HEK293 (cell line): Measurements from ENCODE around the gene MRPL41.

Source experiments
- CTCF ChIA-PET: fragments of 350-600 bp; formaldehyde crosslinking; extraction: SDS; loops from one replicate; lab custom pipeline; 2021; ENCODE audit warnings: antibody characterized with exemption; lab: Yijun Ruan, JAX
- POLR2A ChIA-PET: fragments of 300-600 bp; formaldehyde crosslinking; extraction: SDS; loops from one replicate; lab custom pipeline; 2020; ENCODE audit warnings: antibody characterized with exemption, inconsistent platforms; lab: Yijun Ruan, JAX
- H3K27ac ChIP-seq: fragments of 200-500 bp; sonication (Bioruptor generic); 2 replicates; pipeline ENCODE4 v1.5.1; 2014; ENCODE audit warnings: low read depth, low read length, control low read depth, inconsistent platforms; ENCODE audit errors: extremely low read depth
- H3K36me3 ChIP-seq, 2 experiments: fragments of 200-500 bp in 1 of 2; sonication (Bioruptor generic) in 1 of 2; 1 replicate in 1 of 2; 2 replicates in 1 of 2; pipeline ENCODE4 v1.5.1; 2014 to 2017; ENCODE audit warnings: inconsistent platforms in 2 of 2, low read length in 2 of 2; ENCODE audit not compliant: control insufficient read depth in 2 of 2, insufficient read depth in 1 of 2
- H3K4me1 ChIP-seq: fragments of 200-500 bp; sonication (Bioruptor generic); 2 replicates; pipeline ENCODE4 v1.5.1; 2014; ENCODE audit warnings: mild to moderate bottlenecking, low read length, inconsistent platforms; ENCODE audit not compliant: control insufficient read depth, insufficient read depth
- H3K4me3 ChIP-seq: 2 replicates; pipeline ENCODE4 v1.5.1; 2011; ENCODE audit warnings: low read depth, mild to moderate bottlenecking, control low read depth, low read length, moderate library complexity
- H3K9me3 ChIP-seq: fragments of 200-500 bp; sonication (Bioruptor generic); 2 replicates; pipeline ENCODE4 v1.5.1; 2014; ENCODE audit warnings: low read depth, low read length, inconsistent platforms; ENCODE audit not compliant: control insufficient read depth, insufficient read depth
- BCL6B ChIP-seq: fragments of 450-650 bp; formaldehyde crosslinking; IDR thresholded peaks from 2 replicates; pipeline ENCODE4 v1.5.1; 2017; ENCODE audit warnings: missing biosample characterization, missing genetic modification characterization
- HOXD13 ChIP-seq: sonication (generic); formaldehyde crosslinking; IDR thresholded peaks from 2 replicates; pipeline ENCODE4 v1.8.0; 2022; ENCODE audit warnings: missing genetic modification reagents, borderline replicate concordance
- KLF17 ChIP-seq: fragments of 450-650 bp; formaldehyde crosslinking; IDR thresholded peaks from 2 replicates; pipeline ENCODE4 v1.5.1; 2016; ENCODE audit warnings: missing biosample characterization, missing genetic modification characterization
- KLF7 ChIP-seq: fragments of 450-650 bp; formaldehyde crosslinking; IDR thresholded peaks from 2 replicates; pipeline ENCODE4 v1.5.1; 2016; ENCODE audit warnings: missing biosample characterization, missing genetic modification characterization, borderline replicate concordance
- OVOL3 ChIP-seq: fragments of 450-650 bp; formaldehyde crosslinking; IDR thresholded peaks from 2 replicates; pipeline ENCODE4 v1.5.1; 2016; ENCODE audit warnings: missing biosample characterization, missing genetic modification characterization
- PBX3 ChIP-seq: sonication (generic); formaldehyde crosslinking; IDR thresholded peaks from 2 replicates; pipeline ENCODE4 v1.8.1; 2022; ENCODE audit warnings: mild to moderate bottlenecking, moderate library complexity, missing genetic modification reagents
- PRDM1 ChIP-seq: fragments of 450-650 bp; formaldehyde crosslinking; IDR thresholded peaks from 2 replicates; pipeline ENCODE4; 2016; ENCODE audit warnings: missing biosample characterization, missing genetic modification characterization
- SCRT1 ChIP-seq: fragments of 450-650 bp; formaldehyde crosslinking; IDR thresholded peaks from 2 replicates; pipeline ENCODE4 v1.5.1; 2016; ENCODE audit warnings: missing biosample characterization, missing genetic modification characterization, borderline replicate concordance
- SETDB1 ChIP-seq: IDR thresholded peaks from one replicate; pipeline ENCODE4 v1.6.1; 2017; ENCODE audit warnings: mild to moderate bottlenecking, low read length, moderate library complexity, mixed read lengths; ENCODE audit not compliant: insufficient read length
- SP7 ChIP-seq: fragments of 450-650 bp; formaldehyde crosslinking; IDR thresholded peaks from 2 replicates; pipeline ENCODE4 v1.5.1; 2016; ENCODE audit warnings: missing biosample characterization, missing genetic modification characterization
- YY1 ChIP-seq: fragments of 450-650 bp; formaldehyde crosslinking; IDR thresholded peaks from 2 replicates; pipeline ENCODE4 v1.5.1; 2018; ENCODE audit warnings: missing biosample characterization, missing genetic modification characterization
- ZBTB11 ChIP-seq: fragments of 450-650 bp; formaldehyde crosslinking; conservative IDR thresholded peaks from 2 replicates; pipeline ENCODE4 v1.5.1; 2016; ENCODE audit warnings: low read depth, missing biosample characterization, missing genetic modification characterization
- ZBTB20 ChIP-seq: fragments of 450-650 bp; formaldehyde crosslinking; IDR thresholded peaks from 2 replicates; pipeline ENCODE4 v1.5.1; 2016; ENCODE audit warnings: missing biosample characterization, missing genetic modification characterization
- ZBTB7A ChIP-seq: fragments of 450-650 bp; formaldehyde crosslinking; IDR thresholded peaks from 2 replicates; pipeline ENCODE4 v1.5.1; 2016; ENCODE audit warnings: low read depth, missing biosample characterization, missing genetic modification characterization
- ZFP41 ChIP-seq: fragments of 450-650 bp; formaldehyde crosslinking; IDR thresholded peaks from 2 replicates; pipeline ENCODE4 v1.5.1; 2016; ENCODE audit warnings: missing biosample characterization, missing genetic modification characterization, borderline replicate concordance
- ZFP69B ChIP-seq: fragments of 450-650 bp; formaldehyde crosslinking; IDR thresholded peaks from 2 replicates; pipeline ENCODE4 v1.5.1; 2016; ENCODE audit warnings: missing biosample characterization, missing genetic modification characterization
- ZNF114 ChIP-seq: fragments of 450-650 bp; formaldehyde crosslinking; IDR thresholded peaks from 2 replicates; pipeline ENCODE4 v1.5.0; 2017; ENCODE audit warnings: missing biosample characterization, missing genetic modification characterization
- ZNF214 ChIP-seq: fragments of 450-650 bp; formaldehyde crosslinking; IDR thresholded peaks from 2 replicates; pipeline ENCODE4 v1.5.1; 2017; ENCODE audit warnings: missing biosample characterization, mild to moderate bottlenecking, missing genetic modification characterization, borderline replicate concordance
- ZNF24 ChIP-seq: fragments of 450-650 bp; formaldehyde crosslinking; IDR thresholded peaks from 2 replicates; pipeline ENCODE4 v1.5.1; 2016; ENCODE audit warnings: missing biosample characterization, missing genetic modification characterization
- ZNF311 ChIP-seq: fragments of 450-650 bp; formaldehyde crosslinking; IDR thresholded peaks from 2 replicates; pipeline ENCODE4 v1.5.1; 2017; ENCODE audit warnings: missing biosample characterization, missing genetic modification characterization, borderline replicate concordance
- ZNF423 ChIP-seq: fragments of 450-650 bp; formaldehyde crosslinking; IDR thresholded peaks from 2 replicates; pipeline ENCODE4 v1.5.1; 2016; ENCODE audit warnings: missing biosample characterization, missing genetic modification characterization
- ZNF433 ChIP-seq: fragments of 450-650 bp; formaldehyde crosslinking; IDR thresholded peaks from 2 replicates; pipeline ENCODE4 v1.5.1; 2016; ENCODE audit warnings: missing biosample characterization, missing genetic modification characterization, low read depth
- ZNF621 ChIP-seq: fragments of 450-650 bp; formaldehyde crosslinking; IDR thresholded peaks from 2 replicates; pipeline ENCODE4 v1.5.1; 2017; ENCODE audit warnings: missing biosample characterization, missing genetic modification characterization
- ZNF658 ChIP-seq: fragments of 450-650 bp; formaldehyde crosslinking; IDR thresholded peaks from 2 replicates; pipeline ENCODE4; 2016; ENCODE audit warnings: missing biosample characterization, missing genetic modification characterization
- ZNF747 ChIP-seq: fragments of 450-650 bp; formaldehyde crosslinking; IDR thresholded peaks from 2 replicates; pipeline ENCODE4 v1.5.1; 2016; ENCODE audit warnings: missing biosample characterization, missing genetic modification characterization
- ZSCAN23 ChIP-seq: fragments of 450-650 bp; formaldehyde crosslinking; IDR thresholded peaks from 2 replicates; pipeline ENCODE4 v1.5.1; 2016; ENCODE audit warnings: missing biosample characterization, missing genetic modification characterization
- ZSCAN5A ChIP-seq: fragments of 450-650 bp; formaldehyde crosslinking; IDR thresholded peaks from 2 replicates; pipeline ENCODE4 v1.5.1; 2016; ENCODE audit warnings: missing biosample characterization, missing genetic modification characterization

Gene MRPL41

GRCh38 chr9:137547687-137548543 is 3.8 kb upstream of the MRPL41 start:
- Histone ChIP-seq H3K9me3 (no peaks in the 10 kb centered on the region), H3K4me3 (no peak overlapping the region), H3K4me1 (no peaks in the 10 kb centered on the region), H3K36me3 (peaks cover 0 to 4% of the 10 kb centered on the region in 2 experiments; a peak in 2 of 3 replicates), H3K27ac (no peak overlapping the region)
- CTCF ChIA-PET, result interaction anchor here (0.6 to 6.2 kb wide), 3 partner anchors 13 to 418 kb away, joined by 3 to 35 read pairs (median 5); no protein-coding TSS in a partner anchor
- TF ChIP-seq PRDM1 (tag by site-specific recombination) (no peak), ZSCAN5A (tag by site-specific recombination) (no peak), ZNF433 (no peak), BCL6B (tag by site-specific recombination) (no peak), ZFP41 (no peak), SCRT1 (tag by site-specific recombination) (no peak), ZBTB11 (tag by site-specific recombination) (no peak), ZNF24 (tag by site-specific recombination) (no peak), PBX3 (CRISPR knock-in tag) (no peak), ZNF423 (tag by site-specific recombination) (no peak), SETDB1 (no peak), KLF7 (tag by site-specific recombination) (no peak), HOXD13 (CRISPR knock-in tag) (no peak), ZFP69B (tag by site-specific recombination) (no peak), ZSCAN23 (tag by site-specific recombination) (no peak), ZNF747 (tag by site-specific recombination) (no peak), ZBTB20 (tag by site-specific recombination) (no peak)
- POLR2A ChIA-PET, result no interaction called here

- ChIA-PET POLR2A (interaction anchor here (0.6 to 1.2 kb wide), 3 partner anchors 38 to 261 kb away, joined by 3 to 7 read pairs (median 4); partner anchors contain the start of gene NRARP), CTCF (interaction anchor here (0.5 to 1.7 kb wide), 5 partner anchors 15 to 263 kb away, joined by 3 to 8 read pairs (median 5); no protein-coding TSS in a partner anchor)
- Histone ChIP-seq H3K4me1 (no peaks in the 10 kb centered on the region), H3K9me3 (no peaks in the 10 kb centered on the region), H3K36me3 (peaks cover 4 to 21% of the 10 kb centered on the region in 2 experiments; a peak in 2 of 3 replicates), H3K4me3 (peak within 1 kb of the TSS; percentile 50), H3K27ac (peak within 1 kb of the TSS; percentile 48)
- no peak for TF ChIP-seq ZNF114 (tag by site-specific recombination)
- TF ChIP-seq YY1 (tag by site-specific recombination), result no peak
- no peak for TF ChIP-seq ZBTB7A (tag by site-specific recombination)
- no peak for TF ChIP-seq ZNF621 (tag by site-specific recombination)
- no peak for TF ChIP-seq ZNF214
- 0 out of 2 replicates have a peak, but pooled peaks have one; percentile 43 for TF ChIP-seq KLF17 (tag by site-specific recombination)
- TF ChIP-seq SP7 (tag by site-specific recombination), result peak; percentile 64
- no peak for TF ChIP-seq ZNF311 (tag by site-specific recombination)
- no peak for TF ChIP-seq OVOL3 (tag by site-specific recombination)
- no peak for TF ChIP-seq ZNF658
Observed at GRCh38 chr9:137550231-137550621, 1.5 kb upstream of the MRPL41 start, which contains the start of gene PNPLA7. TSS of gene PNPLA7 (minus strand) at chr9:137550402. CDS start at chr9:137550197, 205 bp downstream.
